OCI-LY1 (cell line): ENCODE measurements around the gene SNAPC5.
A peak's percentile ranks its signal among the peaks of the same experiment; 100 is the strongest.

Source experiments
- H2AFZ ChIP-seq: fragments of 200-600 bp; sonication (generic), shearing (Covaris generic); 2 replicates; pipeline ENCODE4 v1.6.0; 2014; ENCODE audit warnings: antibody characterized with exemption, mild to moderate bottlenecking, low read length
- H3F3A ChIP-seq: fragments of 200-600 bp; sonication (generic), shearing (Covaris generic); 2 replicates; pipeline ENCODE4 v1.6.0; 2014; ENCODE audit warnings: mild to moderate bottlenecking, antibody characterized with exemption, low read length, moderate library complexity; ENCODE audit not compliant: insufficient read depth
- H3K27ac ChIP-seq: fragments of 200-600 bp; sonication (generic); 2 replicates; pipeline ENCODE4 v1.5.1; 2014; ENCODE audit warnings: low read length, mixed run types, mild to moderate bottlenecking, low read depth; ENCODE audit not compliant: poor library complexity, severe bottlenecking
- H3K27me3 ChIP-seq: fragments of 200-600 bp; sonication (generic); 2 replicates; pipeline ENCODE4 v1.6.0; 2014; ENCODE audit warnings: antibody characterized with exemption, mild to moderate bottlenecking, low read length, moderate library complexity; ENCODE audit not compliant: insufficient read depth
- H3K36me3 ChIP-seq: fragments of 200-600 bp; sonication (generic); 2 replicates; pipeline ENCODE4 v1.6.1; 2014; ENCODE audit warnings: mild to moderate bottlenecking, antibody characterized with exemption, low read length, moderate library complexity, mixed read lengths; ENCODE audit not compliant: insufficient read depth
- H3K4me1 ChIP-seq: fragments of 200-600 bp; sonication (generic); 2 replicates; pipeline ENCODE4 v1.5.1; 2014; ENCODE audit warnings: mild to moderate bottlenecking, low read length, moderate library complexity; ENCODE audit not compliant: insufficient read depth, severe bottlenecking
- H3K4me2 ChIP-seq: fragments of 200-600 bp; sonication (generic), shearing (Covaris generic); 2 replicates; pipeline ENCODE4 v1.6.1; 2014; ENCODE audit warnings: low read length
- H3K4me3 ChIP-seq: fragments of 200-600 bp; sonication (generic); 2 replicates; pipeline ENCODE4 v1.5.1; 2014; ENCODE audit warnings: low read length, low read depth, mild to moderate bottlenecking, mixed read lengths; ENCODE audit not compliant: poor library complexity, severe bottlenecking
- H3K79me2 ChIP-seq: fragments of 200-600 bp; shearing (Covaris generic); 2 replicates; pipeline ENCODE4 v1.6.1; 2016; ENCODE audit warnings: mixed run types, low read length, mixed read lengths; ENCODE audit not compliant: insufficient read depth
- H3K9ac ChIP-seq: fragments of 200-600 bp; sonication (generic), shearing (Covaris generic); 2 replicates; pipeline ENCODE4 v1.6.1; 2014; ENCODE audit warnings: mild to moderate bottlenecking, low read length, mixed read lengths
- H3K9me2 ChIP-seq: fragments of 200-600 bp; sonication (generic), shearing (Covaris generic); 2 replicates; pipeline ENCODE4 v1.6.1; 2014; ENCODE audit warnings: low read depth, mild to moderate bottlenecking, low read length, mixed read lengths
- H3K9me3 ChIP-seq: fragments of 200-600 bp; shearing (Covaris generic); 2 replicates; pipeline ENCODE4 v1.6.1; 2014; ENCODE audit warnings: low read length, mixed read lengths
- H4K20me1 ChIP-seq: fragments of 200-600 bp; sonication (generic), shearing (Covaris generic); 2 replicates; pipeline ENCODE4 v1.6.0; 2016; ENCODE audit warnings: mild to moderate bottlenecking, low read length; ENCODE audit not compliant: insufficient read depth
- EZH2 ChIP-seq: fragments of 200-600 bp; sonication (generic), shearing (Covaris generic); IDR thresholded peaks from 2 replicates; pipeline ENCODE4 v1.8.0; 2017; ENCODE audit warnings: borderline replicate concordance, mixed run types, mild to moderate bottlenecking, antibody characterized with exemption, low read length, moderate library complexity, mixed read lengths
- TF ChIP-seq, protein P1 (sequence below): fragments of 200-600 bp; sonication (generic), shearing (Covaris generic); IDR thresholded peaks from 2 replicates; pipeline ENCODE4 v1.5.1; 2017; ENCODE audit warnings: mild to moderate bottlenecking, antibody characterized with exemption, low read length, moderate library complexity, mixed read lengths

SNAPC5 gene

DNA sequence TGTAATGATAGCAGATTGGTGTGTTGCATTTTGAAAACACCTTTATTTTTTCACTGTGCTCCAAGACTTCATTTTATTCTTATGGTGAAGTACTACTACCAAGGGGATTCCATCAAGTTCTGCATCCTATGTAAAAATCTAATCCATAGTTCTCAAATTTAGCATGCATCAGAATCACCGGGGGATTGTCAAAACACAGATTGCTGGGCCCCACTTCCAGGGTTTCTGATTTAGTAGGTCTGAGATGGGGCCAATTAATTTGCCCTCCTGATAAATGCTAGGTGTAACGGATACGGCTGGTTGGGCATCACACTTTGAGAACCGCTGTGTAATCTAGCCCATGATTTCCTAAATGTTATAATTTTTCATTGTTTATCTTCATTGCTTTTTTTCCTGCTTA, 8.3 kb upstream of the SNAPC5 start:
- Histone ChIP-seq H3K9me3 (no peaks in the 10 kb centered on the region), H3K36me3 (peaks cover 41% of the 10 kb centered on the region), H3K27me3 (no peaks in the 10 kb centered on the region), H3K9me2 (no peaks in the 10 kb centered on the region), H3K27ac (peak overlapping the region; percentile 86), H3K4me3 (peak overlapping the region; percentile 96), H3K79me2 (peaks cover 47% of the 10 kb centered on the region), H2AFZ (no peak overlapping the region), H3K4me2 (peak overlapping the region; percentile 95), H3K4me1 (peaks cover 39% of the 10 kb centered on the region), H4K20me1 (no peaks in the 10 kb centered on the region), H3F3A (peaks cover 12% of the 10 kb centered on the region; the same call in 1 of the 2 replicates), H3K9ac (peak overlapping the region; percentile 89)
- TF ChIP-seq, protein P1, sequence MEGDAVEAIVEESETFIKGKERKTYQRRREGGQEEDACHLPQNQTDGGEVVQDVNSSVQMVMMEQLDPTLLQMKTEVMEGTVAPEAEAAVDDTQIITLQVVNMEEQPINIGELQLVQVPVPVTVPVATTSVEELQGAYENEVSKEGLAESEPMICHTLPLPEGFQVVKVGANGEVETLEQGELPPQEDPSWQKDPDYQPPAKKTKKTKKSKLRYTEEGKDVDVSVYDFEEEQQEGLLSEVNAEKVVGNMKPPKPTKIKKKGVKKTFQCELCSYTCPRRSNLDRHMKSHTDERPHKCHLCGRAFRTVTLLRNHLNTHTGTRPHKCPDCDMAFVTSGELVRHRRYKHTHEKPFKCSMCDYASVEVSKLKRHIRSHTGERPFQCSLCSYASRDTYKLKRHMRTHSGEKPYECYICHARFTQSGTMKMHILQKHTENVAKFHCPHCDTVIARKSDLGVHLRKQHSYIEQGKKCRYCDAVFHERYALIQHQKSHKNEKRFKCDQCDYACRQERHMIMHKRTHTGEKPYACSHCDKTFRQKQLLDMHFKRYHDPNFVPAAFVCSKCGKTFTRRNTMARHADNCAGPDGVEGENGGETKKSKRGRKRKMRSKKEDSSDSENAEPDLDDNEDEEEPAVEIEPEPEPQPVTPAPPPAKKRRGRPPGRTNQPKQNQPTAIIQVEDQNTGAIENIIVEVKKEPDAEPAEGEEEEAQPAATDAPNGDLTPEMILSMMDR: no peak
- TF ChIP-seq EZH2: no peak

DNA sequence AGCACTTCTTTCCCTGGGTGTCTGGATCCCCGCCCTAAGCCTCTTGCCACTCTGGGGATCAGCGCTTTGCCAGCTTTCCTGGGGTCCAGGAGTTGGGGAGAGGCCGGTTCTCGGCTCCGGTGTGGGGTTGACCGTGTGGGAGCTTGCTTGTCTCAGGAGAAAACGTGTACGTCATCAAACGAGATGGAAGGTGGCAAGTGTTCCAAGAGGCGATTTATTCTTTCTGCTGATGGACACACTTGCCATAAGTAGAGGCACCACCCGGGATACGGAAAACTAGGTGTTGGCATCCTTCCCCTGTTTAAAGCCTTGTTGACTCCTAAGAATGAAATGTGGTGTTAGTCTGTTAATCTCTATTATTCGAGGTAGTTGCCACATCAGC, 7.9 kb upstream of the SNAPC5 start:
- Histone ChIP-seq H3K9ac (peak overlapping the region; percentile 89), H2AFZ (no peak overlapping the region), H3F3A (peaks cover 12% of the 10 kb centered on the region; the same call in 1 of the 2 replicates), H3K4me3 (peak overlapping the region; percentile 96), H3K27ac (peak overlapping the region; percentile 86), H3K4me1 (peaks cover 39% of the 10 kb centered on the region), H4K20me1 (no peaks in the 10 kb centered on the region), H3K9me3 (no peaks in the 10 kb centered on the region), H3K79me2 (peaks cover 47% of the 10 kb centered on the region), H3K9me2 (no peaks in the 10 kb centered on the region), H3K27me3 (no peaks in the 10 kb centered on the region), H3K4me2 (peak overlapping the region; percentile 95), H3K36me3 (peaks cover 45% of the 10 kb centered on the region)
- TF ChIP-seq, protein P1: no peak

DNA sequence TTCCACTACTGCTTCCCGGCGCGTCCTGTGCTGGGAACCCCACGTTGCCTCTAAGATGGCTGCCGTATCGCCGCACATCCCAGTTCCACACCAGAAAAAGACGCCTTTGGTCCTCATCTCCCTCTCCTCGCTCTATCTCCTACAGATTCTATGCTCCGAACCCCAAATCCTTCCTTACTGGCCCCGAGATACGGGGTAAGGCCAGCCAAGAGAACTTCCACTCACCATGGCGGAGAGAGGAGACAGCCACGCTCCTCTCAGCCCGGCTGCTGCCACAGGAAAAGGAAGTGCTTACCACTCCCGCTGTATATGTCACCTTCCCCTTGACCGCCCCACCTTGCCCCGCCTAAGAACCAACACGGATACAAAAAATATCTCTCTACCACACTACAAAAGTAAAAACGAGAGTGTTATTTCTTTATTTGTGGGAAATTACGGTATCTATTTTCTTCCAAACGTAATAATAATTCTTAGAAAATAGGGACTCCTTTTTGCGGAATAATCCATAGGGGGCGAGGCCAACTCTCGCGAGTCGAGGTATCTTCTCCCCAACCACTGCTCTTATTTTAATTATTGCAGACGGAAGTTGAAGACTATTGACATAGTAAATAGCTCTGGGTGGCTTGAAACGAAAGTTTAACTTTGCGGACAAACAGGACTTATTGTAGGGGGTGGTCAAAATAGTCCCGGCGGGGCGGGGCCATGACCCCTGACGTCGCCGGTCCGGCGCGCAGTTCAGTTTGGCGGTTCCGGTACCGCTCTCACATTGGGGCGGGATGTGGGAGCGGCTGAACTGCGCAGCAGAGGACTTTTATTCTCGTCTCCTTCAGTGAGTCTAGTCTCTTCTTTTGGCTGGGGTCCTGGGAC, 7.2 kb upstream of the SNAPC5 start, which contains the start of the genes RPL4 and ZWILCH:
TSS of gene RPL4 (minus strand) at position 293 of the 867 bp plus-strand sequence. CDS start at position 228, 65 bp downstream.
TSS of gene ZWILCH (plus strand) at position 764 of the 867 bp plus-strand sequence. CDS start at position 777, 13 bp downstream.
- Histone ChIP-seq H3K4me2 (peak within 1 kb of the TSS; percentile 95), H3K9me2 (no peaks in the 10 kb centered on the region), H3K79me2 (peaks cover 47% of the 10 kb centered on the region), H3K36me3 (peaks cover 51% of the 10 kb centered on the region), H2AFZ (peak within 1 kb of the TSS; percentile 94; the same call in 1 of the 2 replicates), H3K4me1 (peaks cover 39% of the 10 kb centered on the region), H3F3A (peaks cover 16% of the 10 kb centered on the region), H3K27me3 (no peaks in the 10 kb centered on the region), H3K4me3 (peak within 1 kb of the TSS; percentile 96), H4K20me1 (no peaks in the 10 kb centered on the region), H3K27ac (peak within 1 kb of the TSS; percentile 86), H3K9ac (peak within 1 kb of the TSS; percentile 89), H3K9me3 (no peaks in the 10 kb centered on the region)
- TF ChIP-seq, protein P1: no peak
- no peak for TF ChIP-seq EZH2
